HG03103 (cell line): Measurements from ENCODE around the gene RFC5.
"Not testable (repeated sequence)": the region's sequence is repeated elsewhere in the genome, so short reads cannot be mapped to it uniquely, and the experiment has no call there.

ENCODE experiments used
- ATAC-seq: cut with Tn5 transposase; IDR thresholded peaks from one replicate; pipeline ENCODE4 v1.9.1; 2021; ENCODE audit warnings: low read depth; ENCODE audit not compliant: unreplicated experiment

Gene RFC5

DNA sequence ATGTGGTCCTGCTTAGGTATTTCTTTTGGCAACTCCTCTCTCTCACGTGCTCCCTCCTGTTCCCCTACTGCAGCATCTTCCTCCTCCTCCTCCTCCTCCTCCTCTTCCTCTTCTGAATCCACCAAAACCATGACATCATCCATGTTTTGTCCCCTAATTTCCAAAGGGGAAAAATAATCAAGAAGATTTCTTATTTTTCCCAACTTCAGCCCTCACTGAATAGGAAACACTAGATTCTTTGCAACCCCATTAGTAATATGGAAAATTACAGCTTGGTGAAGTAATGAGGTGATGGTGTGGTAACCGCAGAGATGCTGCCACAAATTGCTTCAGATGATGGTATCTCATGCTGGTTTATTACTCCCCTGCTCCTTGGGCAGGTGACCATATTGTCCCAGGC lies 51.9 kb downstream of the RFC5 start:
- no peak for ATAC-seq

GRCh38 chr12:118070650-118071049 lies 54.1 kb downstream of the RFC5 start:
- ATAC-seq = no peak

DNA sequence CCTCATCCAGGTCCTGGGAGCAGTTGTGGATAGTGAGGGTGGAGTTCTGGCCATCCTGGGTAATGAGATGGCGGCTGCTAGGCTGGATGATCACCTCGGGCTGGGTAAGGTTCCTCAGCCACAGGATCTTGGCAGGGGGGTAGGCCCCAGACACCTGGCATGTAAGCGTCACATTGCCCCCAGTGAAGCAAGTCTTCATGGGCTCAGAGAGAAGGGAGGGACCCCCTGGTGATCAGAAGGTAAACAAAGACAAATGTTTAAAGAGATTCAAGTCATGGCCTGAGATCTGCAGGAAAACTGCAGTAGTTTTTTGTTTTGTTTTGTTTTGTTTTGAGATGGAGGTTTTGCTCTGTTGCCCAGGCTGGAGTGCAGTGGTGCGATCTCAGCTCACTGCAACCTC lies 57.3 kb downstream of the RFC5 start:
- no peak for ATAC-seq

GRCh38 chr12:118081521-118081920 lies 65.0 kb downstream of the RFC5 start:
- not testable (repeated sequence) for ATAC-seq
